IPS-20b (cell line): ENCODE data around the gene NR3C2.
"Not testable (repeated sequence)": the region's sequence is repeated elsewhere in the genome, so short reads cannot be mapped to it uniquely, and the experiment has no call there.

Experiments
- H3K27ac ChIP-seq: one replicate; pipeline ENCODE4 v1.5.1; 2013; ENCODE audit warnings: low read length
- H3K27me3 ChIP-seq: 2 replicates; pipeline ENCODE4 v1.6.1; 2013; ENCODE audit warnings: mild to moderate bottlenecking, low read length, inconsistent platforms; ENCODE audit not compliant: insufficient read depth
- H3K36me3 ChIP-seq: 2 replicates; pipeline ENCODE4 v1.6.1; 2013; ENCODE audit warnings: low read depth, mild to moderate bottlenecking, inconsistent platforms, low read length, moderate library complexity; ENCODE audit not compliant: insufficient read depth
- H3K4me1 ChIP-seq: 2 replicates; pipeline ENCODE4 v1.6.1; 2013; ENCODE audit warnings: mild to moderate bottlenecking, control low read depth, inconsistent platforms, low read length, moderate library complexity; ENCODE audit not compliant: insufficient read depth
- H3K4me3 ChIP-seq: 2 replicates; pipeline ENCODE4 v1.5.1; 2013; ENCODE audit warnings: mild to moderate bottlenecking, low read length, inconsistent platforms
- H3K9ac ChIP-seq: 2 replicates; pipeline ENCODE4 v1.6.1; 2013; ENCODE audit warnings: low read depth, mild to moderate bottlenecking, inconsistent platforms, low read length, moderate library complexity
- H3K9me3 ChIP-seq: 2 replicates; pipeline ENCODE4 v1.6.1; 2013; ENCODE audit warnings: mild to moderate bottlenecking, low read depth, low read length, inconsistent platforms; ENCODE audit not compliant: insufficient read depth

NR3C2 gene

DNA sequence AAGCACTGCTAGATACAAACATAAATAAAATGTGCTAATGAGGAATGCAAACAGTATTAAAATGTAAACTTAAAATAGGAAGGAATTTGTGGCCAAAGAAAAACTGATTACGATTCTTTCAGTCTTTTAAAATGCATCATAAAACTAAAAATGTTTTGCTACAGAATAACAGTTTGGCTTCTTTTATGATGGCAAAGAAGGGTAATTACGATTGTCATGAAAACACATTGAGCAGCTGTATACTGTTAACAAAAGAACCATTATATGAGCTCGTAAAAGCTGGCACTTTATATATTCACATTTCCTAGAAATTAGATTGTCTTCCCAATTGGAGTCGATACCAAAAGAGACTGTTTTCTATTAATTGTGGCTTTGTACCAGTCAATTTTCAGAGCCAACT lies 290.4 kb downstream of the NR3C2 start:
- no peaks in the 10 kb centered on the region for H3K27me3 ChIP-seq
- H3K9ac ChIP-seq, result no peak overlapping the region
- no peaks in the 10 kb centered on the region for H3K36me3 ChIP-seq
- H3K4me3 ChIP-seq, result no peak overlapping the region
- no peak overlapping the region for H3K27ac ChIP-seq
- H3K9me3 ChIP-seq, result no peaks in the 10 kb centered on the region
- H3K4me1 ChIP-seq, result no peaks in the 10 kb centered on the region

DNA sequence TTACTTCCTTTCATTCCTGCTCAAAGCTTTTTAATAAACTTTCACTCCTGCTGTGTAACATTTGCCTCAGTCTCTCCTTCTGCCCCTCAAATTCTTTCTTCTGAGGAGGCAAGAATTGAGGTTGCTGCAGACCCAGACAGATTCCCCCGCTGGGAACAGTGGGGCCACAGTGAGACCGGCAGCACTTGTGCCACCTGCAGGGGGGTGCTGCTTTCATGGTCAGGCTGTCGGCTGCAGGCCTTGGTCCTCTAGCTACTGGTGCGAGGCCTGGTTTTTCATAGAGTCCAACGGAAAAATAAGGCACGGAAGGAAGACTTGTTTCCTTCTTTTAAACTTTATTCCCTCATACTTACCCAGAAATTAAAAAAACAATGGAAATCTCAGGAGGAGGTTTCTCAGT lies 296.7 kb downstream of the NR3C2 start:
- no peak overlapping the region for H3K4me3 ChIP-seq
- no peaks in the 10 kb centered on the region for H3K9me3 ChIP-seq
- no peaks in the 10 kb centered on the region for H3K27me3 ChIP-seq

DNA sequence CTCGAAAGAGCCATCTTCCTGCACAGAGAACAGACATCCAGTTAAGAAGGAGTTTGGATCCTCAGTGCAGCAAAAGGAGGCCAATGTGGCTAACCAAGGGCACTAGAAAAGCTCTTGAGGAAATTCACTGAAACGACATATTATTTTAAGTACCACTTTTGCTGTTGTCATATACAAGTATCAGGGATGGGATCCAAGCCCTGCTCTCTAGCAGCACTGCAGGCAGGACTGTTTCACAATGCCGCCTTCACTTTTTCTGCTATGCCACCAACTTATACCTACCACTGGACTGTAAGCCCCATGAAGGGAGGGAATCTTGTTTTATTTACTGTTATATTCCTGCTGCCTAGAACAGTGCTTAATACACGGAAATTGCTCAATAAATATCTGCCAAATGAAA lies 299.0 kb downstream of the NR3C2 start:
- Histone ChIP-seq H3K27ac (no peak overlapping the region), H3K9me3 (no peaks in the 10 kb centered on the region), H3K4me1 (no peaks in the 10 kb centered on the region), H3K9ac (no peak overlapping the region), H3K36me3 (no peaks in the 10 kb centered on the region), H3K4me3 (no peak overlapping the region), H3K27me3 (no peaks in the 10 kb centered on the region)

More for the DNA sequence above, 296.7 kb downstream of the NR3C2 start:
- H3K4me1 ChIP-seq, result no peaks in the 10 kb centered on the region
- H3K9ac ChIP-seq, result no peak overlapping the region
- no peak overlapping the region for H3K27ac ChIP-seq
- no peaks in the 10 kb centered on the region for H3K36me3 ChIP-seq

DNA sequence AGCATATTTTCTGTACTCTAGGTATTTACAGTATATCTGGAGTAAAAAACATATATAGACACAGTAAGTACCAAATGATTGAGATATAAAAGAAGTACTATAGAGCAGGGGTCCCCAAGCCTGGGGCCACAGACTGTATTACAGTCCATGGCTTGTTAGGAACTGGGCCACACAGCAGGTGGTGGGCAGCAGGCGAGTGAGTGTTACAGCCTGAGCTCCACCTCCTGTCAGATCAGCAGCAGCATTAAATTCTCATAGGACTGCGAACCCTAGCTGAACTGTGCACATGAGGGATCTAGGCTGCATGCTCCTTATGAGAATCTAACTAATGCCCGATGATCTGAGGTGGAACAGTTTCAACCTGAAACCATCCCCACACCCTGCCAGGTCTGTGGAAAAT lies 300.7 kb downstream of the NR3C2 start:
- Histone ChIP-seq H3K27ac (no peak overlapping the region), H3K4me1 (no peaks in the 10 kb centered on the region), H3K36me3 (no peaks in the 10 kb centered on the region), H3K9me3 (no peaks in the 10 kb centered on the region), H3K4me3 (no peak overlapping the region), H3K27me3 (no peaks in the 10 kb centered on the region), H3K9ac (no peak overlapping the region)

DNA sequence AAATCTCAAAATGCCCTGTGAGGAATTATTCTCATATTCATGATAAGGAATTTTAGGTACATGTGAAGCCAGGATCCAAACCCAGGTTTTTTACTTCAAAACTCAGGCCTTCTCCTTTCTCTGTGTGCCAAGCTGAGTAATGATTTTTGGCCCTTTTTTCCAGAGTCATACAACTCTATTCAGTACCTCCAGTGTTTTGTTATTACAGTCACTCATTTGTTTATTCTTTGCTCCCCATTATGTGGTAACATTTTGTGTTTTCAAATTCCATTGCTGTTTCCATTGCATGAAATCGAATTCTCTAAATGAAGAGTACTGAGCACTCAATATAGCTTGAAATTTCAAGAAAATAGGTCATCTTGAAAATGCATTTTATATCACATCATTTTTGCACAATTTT lies 315.4 kb downstream of the NR3C2 start:
- Histone ChIP-seq H3K4me3 (no peak overlapping the region), H3K27me3 (no peaks in the 10 kb centered on the region), H3K27ac (no peak overlapping the region), H3K4me1 (no peaks in the 10 kb centered on the region), H3K9ac (no peak overlapping the region), H3K9me3 (peaks cover 28% of the 10 kb centered on the region), H3K36me3 (no peaks in the 10 kb centered on the region)

DNA sequence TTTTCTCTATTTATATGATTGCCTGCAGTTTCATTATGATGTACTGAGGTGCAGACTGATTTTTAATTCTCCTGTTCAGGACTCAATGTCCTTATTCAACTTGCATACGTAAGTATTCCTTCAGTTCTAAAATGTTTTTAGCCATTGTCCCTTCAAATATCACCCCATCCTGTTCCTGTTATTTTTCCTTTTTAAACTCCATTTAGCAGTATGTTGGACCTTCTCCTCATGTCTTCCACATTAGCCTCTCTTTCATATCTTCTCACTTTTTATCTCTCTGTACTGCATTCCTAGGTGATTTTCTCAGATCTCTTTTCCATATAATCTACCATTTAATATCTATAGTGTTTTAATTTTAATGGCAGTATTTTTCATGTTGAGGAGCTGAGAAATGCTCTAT lies 317.7 kb downstream of the NR3C2 start:
- Histone ChIP-seq H3K36me3 (no peaks in the 10 kb centered on the region), H3K27me3 (no peaks in the 10 kb centered on the region), H3K9me3 (peaks cover 29% of the 10 kb centered on the region), H3K9ac (no peak overlapping the region), H3K27ac (no peak overlapping the region), H3K4me3 (no peak overlapping the region), H3K4me1 (no peaks in the 10 kb centered on the region)

DNA sequence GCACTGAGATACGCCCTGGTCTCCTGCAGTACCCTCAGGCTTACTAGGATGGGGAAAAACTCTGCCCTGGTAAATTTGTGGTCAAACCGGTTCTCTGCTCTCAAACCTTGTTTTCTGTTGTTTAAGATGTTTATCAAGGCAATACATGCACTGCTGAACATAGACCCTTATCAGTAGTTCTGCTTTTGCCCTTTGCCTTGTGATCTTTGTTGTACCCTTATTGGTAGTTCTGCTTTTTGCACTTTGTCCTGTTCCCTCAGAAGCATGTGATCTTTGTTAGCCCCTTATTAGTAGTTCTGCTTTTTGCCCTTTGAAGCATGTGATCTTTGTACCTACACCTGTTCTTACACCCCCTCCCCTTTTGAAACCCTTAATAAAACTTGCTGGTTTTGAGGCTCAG lies 319.1 kb downstream of the NR3C2 start:
- H3K4me1 ChIP-seq, H3K36me3 ChIP-seq, H3K27ac ChIP-seq, H3K4me3 ChIP-seq, H3K9ac ChIP-seq, H3K27me3 ChIP-seq: not testable (repeated sequence)
- peaks cover 29% of the 10 kb centered on the region for H3K9me3 ChIP-seq

DNA sequence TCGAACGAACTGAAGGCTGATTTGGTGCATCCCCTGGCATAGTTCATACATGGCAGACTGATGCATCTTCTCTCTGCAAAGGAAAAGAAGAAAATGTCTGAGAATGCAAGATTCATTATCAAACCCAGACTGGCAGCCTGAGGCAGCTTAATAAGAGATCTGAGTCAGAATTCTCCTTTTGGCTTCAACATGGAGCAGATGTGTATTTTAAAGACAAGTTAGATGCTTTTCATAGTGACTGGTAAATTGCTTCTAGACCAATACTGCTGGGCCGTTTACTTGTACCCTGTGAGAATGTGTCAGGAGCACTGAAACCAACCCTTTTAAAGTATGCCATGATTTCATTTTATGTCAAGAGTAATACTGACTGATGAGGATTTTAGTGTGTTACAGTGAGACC lies 322.0 kb downstream of the NR3C2 start:
- Histone ChIP-seq H3K9me3 (peaks cover 28% of the 10 kb centered on the region), H3K4me1 (peaks cover 15% of the 10 kb centered on the region; the same call in 1 of the 2 replicates), H3K36me3 (no peaks in the 10 kb centered on the region), H3K4me3 (no peak overlapping the region), H3K27ac (no peak overlapping the region), H3K9ac (no peak overlapping the region), H3K27me3 (no peaks in the 10 kb centered on the region)

DNA sequence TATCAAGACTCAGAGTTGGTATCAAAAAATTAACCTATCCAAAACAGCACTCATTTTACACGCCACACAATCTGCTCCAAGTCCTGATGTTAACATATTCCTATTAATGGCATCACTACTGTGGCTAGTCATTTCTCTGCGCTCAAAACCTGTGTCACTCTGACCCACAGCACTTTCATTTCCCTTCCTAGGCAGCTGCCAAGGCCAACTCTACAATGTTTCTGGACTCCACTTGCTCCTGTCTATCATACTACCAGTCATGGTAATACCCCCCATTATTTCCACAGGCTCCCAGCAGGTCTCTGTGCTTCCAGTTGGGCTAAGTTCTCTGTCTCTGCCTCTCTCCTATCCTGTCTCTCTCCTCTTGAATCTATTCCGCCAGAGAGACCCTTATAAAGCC lies 323.6 kb downstream of the NR3C2 start:
- Histone ChIP-seq H3K27ac (no peak overlapping the region), H3K36me3 (no peaks in the 10 kb centered on the region), H3K9ac (no peak overlapping the region), H3K4me3 (no peak overlapping the region), H3K9me3 (peaks cover 12% of the 10 kb centered on the region), H3K4me1 (peaks cover 20% of the 10 kb centered on the region; the same call in 1 of the 2 replicates), H3K27me3 (no peaks in the 10 kb centered on the region)

DNA sequence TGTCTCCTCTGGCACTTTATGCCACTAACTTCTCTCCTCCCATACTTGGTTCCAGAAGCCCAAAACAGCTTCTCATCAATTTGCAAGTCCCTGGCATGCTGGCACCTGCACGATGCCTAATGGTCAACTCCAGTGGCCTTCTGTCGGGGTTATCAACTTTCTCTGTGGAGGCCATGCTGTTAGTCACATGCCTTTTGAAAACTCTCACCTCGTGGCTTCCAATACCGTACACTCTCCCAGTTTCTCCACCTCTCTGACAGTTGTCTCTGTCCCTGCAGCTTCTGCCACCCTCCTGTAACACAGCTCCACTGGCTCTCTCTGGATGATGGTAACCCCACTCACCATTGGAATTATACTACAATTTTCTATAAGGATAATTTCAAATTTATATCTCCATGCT lies 324.0 kb downstream of the NR3C2 start:
- no peak overlapping the region for H3K27ac ChIP-seq
- H3K9ac ChIP-seq, result no peak overlapping the region
- H3K4me3 ChIP-seq, result no peak overlapping the region
- H3K36me3 ChIP-seq, result no peaks in the 10 kb centered on the region
- H3K27me3 ChIP-seq, result no peaks in the 10 kb centered on the region
- H3K4me1 ChIP-seq, result peaks cover 20% of the 10 kb centered on the region; the same call in 1 of the 2 replicates
- H3K9me3 ChIP-seq, result peaks cover 7% of the 10 kb centered on the region

DNA sequence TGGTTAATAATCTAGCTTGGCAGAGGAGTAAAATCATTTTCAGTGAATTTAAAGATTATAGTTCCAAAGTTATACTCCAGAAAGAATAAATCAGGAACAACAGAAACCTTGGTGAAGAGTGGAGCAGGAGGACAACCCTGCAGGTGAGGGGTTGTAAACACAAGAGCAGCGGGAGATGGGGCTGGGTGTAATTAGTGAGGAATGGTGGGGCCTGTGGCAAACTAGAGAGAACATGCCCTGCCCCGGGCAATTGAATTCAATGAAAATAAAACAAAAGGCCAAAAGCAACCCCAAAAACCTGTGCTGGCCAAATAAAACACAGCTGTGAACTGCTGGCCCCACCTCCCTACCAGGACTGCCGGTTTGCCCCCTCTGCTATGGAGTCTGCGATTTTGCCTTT lies 325.2 kb downstream of the NR3C2 start:
- no peak overlapping the region for H3K9ac ChIP-seq

DNA sequence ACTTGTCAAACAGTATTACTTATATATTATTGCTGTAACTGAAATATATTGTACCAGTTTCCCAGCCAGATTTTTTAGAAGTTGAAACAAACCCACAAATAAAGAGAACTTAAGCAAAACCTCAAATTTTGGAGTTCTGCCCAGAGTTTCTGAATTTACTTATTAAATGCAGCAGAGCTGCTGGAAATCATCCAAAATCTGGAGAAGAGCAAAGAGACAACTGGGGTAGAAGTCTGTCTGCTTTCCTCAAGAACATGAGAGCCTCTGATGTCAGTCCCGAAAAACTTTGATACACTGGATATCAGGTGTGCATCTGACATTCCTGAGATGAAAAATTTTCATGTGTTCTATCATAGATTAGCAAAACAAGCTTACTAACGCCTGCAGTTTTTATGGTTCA lies 325.9 kb downstream of the NR3C2 start:
- Histone ChIP-seq H3K4me1 (peaks cover 35% of the 10 kb centered on the region), H3K27ac (no peak overlapping the region), H3K27me3 (no peaks in the 10 kb centered on the region), H3K9ac (no peak overlapping the region), H3K9me3 (no peaks in the 10 kb centered on the region), H3K4me3 (no peak overlapping the region), H3K36me3 (no peaks in the 10 kb centered on the region)

More for the DNA sequence above, 325.2 kb downstream of the NR3C2 start:
- Histone ChIP-seq H3K27ac (no peak overlapping the region), H3K36me3 (no peaks in the 10 kb centered on the region), H3K27me3 (no peaks in the 10 kb centered on the region), H3K4me1 (peaks cover 28% of the 10 kb centered on the region), H3K9me3 (0 out of 2 replicates have a peak, but pooled peaks cover 2% of the 10 kb centered on the region), H3K4me3 (no peak overlapping the region)

DNA sequence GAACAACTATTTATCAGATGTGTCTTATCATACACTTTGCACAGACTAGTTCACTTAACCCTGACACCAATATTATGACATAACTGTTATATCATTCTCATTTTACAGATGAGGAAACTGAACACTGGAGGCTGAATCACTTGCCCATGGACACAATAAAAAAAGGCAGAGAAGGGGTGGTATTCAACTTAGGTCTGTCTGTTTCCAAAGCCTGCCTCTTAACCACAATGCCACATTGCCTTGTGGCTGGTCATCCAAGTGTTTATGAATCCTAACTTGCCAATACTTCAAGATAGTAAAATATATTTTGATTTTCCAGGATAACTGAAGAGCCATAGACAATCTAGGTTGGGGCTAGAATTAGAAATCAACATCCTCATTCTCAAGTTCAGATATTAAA lies 327.8 kb downstream of the NR3C2 start:
- peaks cover 36% of the 10 kb centered on the region for H3K4me1 ChIP-seq
- no peaks in the 10 kb centered on the region for H3K9me3 ChIP-seq
- no peak overlapping the region for H3K9ac ChIP-seq
- no peak overlapping the region for H3K27ac ChIP-seq
- H3K4me3 ChIP-seq, result no peak overlapping the region
- H3K27me3 ChIP-seq, result no peaks in the 10 kb centered on the region
- H3K36me3 ChIP-seq, result no peaks in the 10 kb centered on the region
